Measurements from ENCODE around the gene ATG2A. TPM values are rescaled to one million over a fixed set of nuclear protein-coding genes. Genes with fewer than 3 reads are reported as not detected.

Gene ATG2A
- total and polyA plus RNA-seq, 10 of the 15 experiments (the other 5 are each of a cell fraction or from before 2014, with no cell fraction given), result 0.08 to 19.0 (median 4.6) TPM

- no peak; the same call in 1 of the 2 replicates for TF ChIP-seq JUNB (IDR thresholded peaks at IDR 0.05)
- no peak for TF ChIP-seq RFX5 (IDR thresholded peaks at IDR 0.05; ENCODE audit: low read depth, low read length)
- TF ChIP-seq IKZF2 (IDR thresholded peaks at IDR 0.05), result peak; percentile 68 to 74
- TF ChIP-seq, protein P1, sequence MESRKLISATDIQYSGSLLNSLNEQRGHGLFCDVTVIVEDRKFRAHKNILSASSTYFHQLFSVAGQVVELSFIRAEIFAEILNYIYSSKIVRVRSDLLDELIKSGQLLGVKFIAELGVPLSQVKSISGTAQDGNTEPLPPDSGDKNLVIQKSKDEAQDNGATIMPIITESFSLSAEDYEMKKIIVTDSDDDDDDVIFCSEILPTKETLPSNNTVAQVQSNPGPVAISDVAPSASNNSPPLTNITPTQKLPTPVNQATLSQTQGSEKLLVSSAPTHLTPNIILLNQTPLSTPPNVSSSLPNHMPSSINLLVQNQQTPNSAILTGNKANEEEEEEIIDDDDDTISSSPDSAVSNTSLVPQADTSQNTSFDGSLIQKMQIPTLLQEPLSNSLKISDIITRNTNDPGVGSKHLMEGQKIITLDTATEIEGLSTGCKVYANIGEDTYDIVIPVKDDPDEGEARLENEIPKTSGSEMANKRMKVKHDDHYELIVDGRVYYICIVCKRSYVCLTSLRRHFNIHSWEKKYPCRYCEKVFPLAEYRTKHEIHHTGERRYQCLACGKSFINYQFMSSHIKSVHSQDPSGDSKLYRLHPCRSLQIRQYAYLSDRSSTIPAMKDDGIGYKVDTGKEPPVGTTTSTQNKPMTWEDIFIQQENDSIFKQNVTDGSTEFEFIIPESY (IDR thresholded peaks at IDR 0.05), result no peak
- no peak; the same call in none of the 2 replicates for TF ChIP-seq MXI1 (IDR thresholded peaks at IDR 0.05; ENCODE audit: low read depth, low read length)
- no peak for TF ChIP-seq FOS (IDR thresholded peaks at IDR 0.05; ENCODE audit: borderline replicate concordance, extremely low read depth, insufficient read length)
- TF ChIP-seq, protein P2, sequence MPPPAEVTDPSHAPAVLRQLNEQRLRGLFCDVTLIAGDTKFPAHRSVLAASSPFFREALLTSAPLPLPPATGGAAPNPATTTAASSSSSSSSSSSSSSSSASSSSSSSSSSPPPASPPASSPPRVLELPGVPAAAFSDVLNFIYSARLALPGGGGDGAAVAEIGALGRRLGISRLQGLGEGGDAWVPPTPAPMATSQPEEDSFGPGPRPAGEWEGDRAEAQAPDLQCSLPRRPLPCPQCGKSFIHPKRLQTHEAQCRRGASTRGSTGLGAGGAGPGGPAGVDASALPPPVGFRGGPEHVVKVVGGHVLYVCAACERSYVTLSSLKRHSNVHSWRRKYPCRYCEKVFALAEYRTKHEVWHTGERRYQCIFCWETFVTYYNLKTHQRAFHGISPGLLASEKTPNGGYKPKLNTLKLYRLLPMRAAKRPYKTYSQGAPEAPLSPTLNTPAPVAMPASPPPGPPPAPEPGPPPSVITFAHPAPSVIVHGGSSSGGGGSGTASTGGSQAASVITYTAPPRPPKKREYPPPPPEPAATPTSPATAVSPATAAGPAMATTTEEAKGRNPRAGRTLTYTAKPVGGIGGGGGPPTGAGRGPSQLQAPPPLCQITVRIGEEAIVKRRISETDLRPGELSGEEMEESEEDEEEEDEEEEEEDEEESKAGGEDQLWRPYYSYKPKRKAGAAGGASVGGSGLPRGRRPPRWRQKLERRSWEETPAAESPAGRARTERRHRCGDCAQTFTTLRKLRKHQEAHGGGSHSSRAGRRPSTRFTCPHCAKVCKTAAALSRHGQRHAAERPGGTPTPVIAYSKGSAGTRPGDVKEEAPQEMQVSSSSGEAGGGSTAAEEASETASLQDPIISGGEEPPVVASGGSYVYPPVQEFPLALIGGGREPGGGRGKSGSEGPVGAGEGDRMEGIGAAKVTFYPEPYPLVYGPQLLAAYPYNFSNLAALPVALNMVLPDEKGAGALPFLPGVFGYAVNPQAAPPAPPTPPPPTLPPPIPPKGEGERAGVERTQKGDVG (CRISPR knock-in tag; IDR thresholded peaks at IDR 0.05), result no peak
- no peak for TF ChIP-seq SMAD1 (IDR thresholded peaks at IDR 0.05; ENCODE audit: low read depth, partially characterized antibody)
- TF ChIP-seq, protein P3, sequence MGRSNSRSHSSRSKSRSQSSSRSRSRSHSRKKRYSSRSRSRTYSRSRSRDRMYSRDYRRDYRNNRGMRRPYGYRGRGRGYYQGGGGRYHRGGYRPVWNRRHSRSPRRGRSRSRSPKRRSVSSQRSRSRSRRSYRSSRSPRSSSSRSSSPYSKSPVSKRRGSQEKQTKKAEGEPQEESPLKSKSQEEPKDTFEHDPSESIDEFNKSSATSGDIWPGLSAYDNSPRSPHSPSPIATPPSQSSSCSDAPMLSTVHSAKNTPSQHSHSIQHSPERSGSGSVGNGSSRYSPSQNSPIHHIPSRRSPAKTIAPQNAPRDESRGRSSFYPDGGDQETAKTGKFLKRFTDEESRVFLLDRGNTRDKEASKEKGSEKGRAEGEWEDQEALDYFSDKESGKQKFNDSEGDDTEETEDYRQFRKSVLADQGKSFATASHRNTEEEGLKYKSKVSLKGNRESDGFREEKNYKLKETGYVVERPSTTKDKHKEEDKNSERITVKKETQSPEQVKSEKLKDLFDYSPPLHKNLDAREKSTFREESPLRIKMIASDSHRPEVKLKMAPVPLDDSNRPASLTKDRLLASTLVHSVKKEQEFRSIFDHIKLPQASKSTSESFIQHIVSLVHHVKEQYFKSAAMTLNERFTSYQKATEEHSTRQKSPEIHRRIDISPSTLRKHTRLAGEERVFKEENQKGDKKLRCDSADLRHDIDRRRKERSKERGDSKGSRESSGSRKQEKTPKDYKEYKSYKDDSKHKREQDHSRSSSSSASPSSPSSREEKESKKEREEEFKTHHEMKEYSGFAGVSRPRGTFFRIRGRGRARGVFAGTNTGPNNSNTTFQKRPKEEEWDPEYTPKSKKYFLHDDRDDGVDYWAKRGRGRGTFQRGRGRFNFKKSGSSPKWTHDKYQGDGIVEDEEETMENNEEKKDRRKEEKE (IDR thresholded peaks at IDR 0.05), result no peak
- no peak for TF ChIP-seq CBX5 (IDR thresholded peaks at IDR 0.05; ENCODE audit: low read depth)
- no peak for TF ChIP-seq TAF1 (IDR thresholded peaks at IDR 0.05; ENCODE audit: borderline replicate concordance, low read depth, low read length)
- TF ChIP-seq, protein P4, sequence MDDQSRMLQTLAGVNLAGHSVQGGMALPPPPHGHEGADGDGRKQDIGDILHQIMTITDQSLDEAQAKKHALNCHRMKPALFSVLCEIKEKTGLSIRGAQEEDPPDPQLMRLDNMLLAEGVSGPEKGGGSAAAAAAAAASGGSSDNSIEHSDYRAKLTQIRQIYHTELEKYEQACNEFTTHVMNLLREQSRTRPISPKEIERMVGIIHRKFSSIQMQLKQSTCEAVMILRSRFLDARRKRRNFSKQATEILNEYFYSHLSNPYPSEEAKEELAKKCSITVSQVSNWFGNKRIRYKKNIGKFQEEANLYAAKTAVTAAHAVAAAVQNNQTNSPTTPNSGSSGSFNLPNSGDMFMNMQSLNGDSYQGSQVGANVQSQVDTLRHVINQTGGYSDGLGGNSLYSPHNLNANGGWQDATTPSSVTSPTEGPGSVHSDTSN (IDR thresholded peaks at IDR 0.05; ENCODE audit: insufficient replicate concordance, low read depth, low read length), result peak; percentile 67
- TF ChIP-seq ZNF687 (IDR thresholded peaks at IDR 0.05), result peak; percentile 10; the same call in 1 of the 2 replicates
- TF ChIP-seq CBFB (IDR thresholded peaks at IDR 0.05; ENCODE audit: low read depth), result peak; percentile 44
- no peak for TF ChIP-seq PAX5 (IDR thresholded peaks at IDR 0.05; ENCODE audit: borderline replicate concordance, low read depth, low read length)
Measured at GRCh38 chr11:64864473-64865285, 52.3 kb downstream of the ATG2A start (continued).
